Osteocyte (in vitro differentiated cells): ENCODE data around the gene KCNJ11. TPM values are rescaled to one million over a fixed set of nuclear protein-coding genes. Genes with fewer than 3 reads are reported as not detected.

Experiments
- DNase-seq: peaks from one replicate; pipeline ENCODE4 v3.0.0; 2021; ENCODE audit warnings: mixed read lengths; ENCODE audit not compliant: unreplicated experiment; ENCODE audit errors: extremely low spot score
- H3K27ac Mint-ChIP-seq: one replicate; pipeline ENCODE4 v1.8.0; 2021; ENCODE audit warnings: mild to moderate bottlenecking, mixed read lengths; ENCODE audit not compliant: unreplicated experiment
- H3K27me3 Mint-ChIP-seq: one replicate; pipeline ENCODE4 v1.8.0; 2021; ENCODE audit warnings: mixed read lengths; ENCODE audit not compliant: unreplicated experiment
- H3K36me3 Mint-ChIP-seq: one replicate; pipeline ENCODE4 v1.8.0; 2021; ENCODE audit warnings: mixed read lengths; ENCODE audit not compliant: unreplicated experiment
- H3K4me1 Mint-ChIP-seq: one replicate; pipeline ENCODE4 v1.8.0; 2021; ENCODE audit warnings: mixed read lengths; ENCODE audit not compliant: unreplicated experiment
- H3K4me3 Mint-ChIP-seq: one replicate; pipeline ENCODE4 v1.8.0; 2021; ENCODE audit warnings: mild to moderate bottlenecking, moderate library complexity, mixed read lengths; ENCODE audit not compliant: unreplicated experiment
- H3K9me3 Mint-ChIP-seq: one replicate; pipeline ENCODE4 v1.8.0; 2021; ENCODE audit warnings: mixed read lengths; ENCODE audit not compliant: unreplicated experiment
- CTCF ChIP-seq: fragments of 200-600 bp; sonication (generic); IDR thresholded peaks from 2 replicates; pipeline ENCODE4 v1.5.0; 2021; ENCODE audit warnings: antibody characterized with exemption, mild to moderate bottlenecking, moderate library complexity
- total RNA-seq: library from RNA; stranded (reverse); gene quantifications from 2 replicates; pipeline ENCODE4 v1.2.1, GENCODE V29; 2021

The KCNJ11 gene
- total RNA-seq, 1 donor from 2014 or later = not detected

GRCh38 chr11:17421781-17422180 is 33.3 kb upstream of the KCNJ11 start:
- Mint-ChIP-seq H3K27ac (no peak overlapping the region), H3K36me3 (no peaks in the 10 kb centered on the region), H3K4me1 (no peaks in the 10 kb centered on the region), H3K27me3 (peaks cover 51% of the 10 kb centered on the region), H3K9me3 (no peaks in the 10 kb centered on the region), H3K4me3 (no peak overlapping the region)
- DNase-seq = no peak
- TF ChIP-seq CTCF = no peak

GRCh38 chr11:17418444-17419081 is 30.1 kb upstream of the KCNJ11 start:
- Mint-ChIP-seq H3K36me3 (no peaks in the 10 kb centered on the region), H3K27ac (no peak overlapping the region), H3K9me3 (no peaks in the 10 kb centered on the region), H3K27me3 (peaks cover 68% of the 10 kb centered on the region), H3K4me1 (no peaks in the 10 kb centered on the region), H3K4me3 (no peak overlapping the region)
- DNase-seq = no peak
- no peak for TF ChIP-seq CTCF

GRCh38 chr11:17416492-17416891 is 28.0 kb upstream of the KCNJ11 start:
- no peak for DNase-seq
- Mint-ChIP-seq H3K4me1 (no peaks in the 10 kb centered on the region), H3K4me3 (no peak overlapping the region), H3K27ac (no peak overlapping the region), H3K9me3 (no peaks in the 10 kb centered on the region), H3K36me3 (no peaks in the 10 kb centered on the region), H3K27me3 (peaks cover 61% of the 10 kb centered on the region)
- no peak for TF ChIP-seq CTCF

- Mint-ChIP-seq H3K27ac (no peak overlapping the region), H3K4me3 (no peak overlapping the region), H3K36me3 (no peaks in the 10 kb centered on the region), H3K9me3 (no peaks in the 10 kb centered on the region), H3K4me1 (no peaks in the 10 kb centered on the region), H3K27me3 (peaks cover 57% of the 10 kb centered on the region)
- DNase-seq = no peak
- TF ChIP-seq CTCF = no peak
Observed at GRCh38 chr11:17415523-17416104, 27.2 kb upstream of the KCNJ11 start.

GRCh38 chr11:17414992-17415391 is 26.5 kb upstream of the KCNJ11 start:
- Mint-ChIP-seq H3K27me3 (peaks cover 52% of the 10 kb centered on the region), H3K4me3 (no peak overlapping the region), H3K36me3 (no peaks in the 10 kb centered on the region), H3K27ac (no peak overlapping the region), H3K4me1 (no peaks in the 10 kb centered on the region), H3K9me3 (no peaks in the 10 kb centered on the region)
- no peak for TF ChIP-seq CTCF
- no peak for DNase-seq
